AG08396 (cell line): ENCODE measurements around the gene CLTB.

Experiments used
- DNase-seq: peaks from one replicate; pipeline ENCODE4 v3.0.0; 2012; ENCODE audit warnings: low spot score, mixed read lengths

The CLTB gene

GRCh38 chr5:176382721-176383120, 33.6 kb downstream of the CLTB start:
- DNase-seq, result no peak

- no peak for DNase-seq
Observed at GRCh38 chr5:176381979-176382378, 34.4 kb downstream of the CLTB start.

DNA sequence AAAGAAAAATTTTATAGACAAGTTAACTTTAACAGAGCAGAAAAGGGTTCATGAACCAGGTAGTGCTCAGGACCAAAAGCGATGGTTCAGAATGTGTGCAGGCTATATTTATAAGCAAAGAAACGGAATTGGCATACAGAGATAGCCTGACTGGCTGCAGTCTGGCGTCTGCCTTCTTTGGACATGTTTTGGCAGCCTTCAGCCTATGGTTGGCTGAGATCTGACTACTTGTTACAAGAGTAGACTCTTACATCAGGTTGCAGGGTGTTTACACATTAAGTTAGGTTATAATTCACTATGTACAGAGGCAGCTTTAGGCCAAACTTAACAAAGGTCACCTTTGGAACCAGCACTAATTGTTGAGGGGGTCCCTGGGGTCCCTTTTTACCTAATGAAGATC, 34.9 kb downstream of the CLTB start:
- peak; percentile 27 for DNase-seq

- no peak for DNase-seq
Observed at GRCh38 chr5:176379881-176380280, 36.5 kb downstream of the CLTB start.

DNA sequence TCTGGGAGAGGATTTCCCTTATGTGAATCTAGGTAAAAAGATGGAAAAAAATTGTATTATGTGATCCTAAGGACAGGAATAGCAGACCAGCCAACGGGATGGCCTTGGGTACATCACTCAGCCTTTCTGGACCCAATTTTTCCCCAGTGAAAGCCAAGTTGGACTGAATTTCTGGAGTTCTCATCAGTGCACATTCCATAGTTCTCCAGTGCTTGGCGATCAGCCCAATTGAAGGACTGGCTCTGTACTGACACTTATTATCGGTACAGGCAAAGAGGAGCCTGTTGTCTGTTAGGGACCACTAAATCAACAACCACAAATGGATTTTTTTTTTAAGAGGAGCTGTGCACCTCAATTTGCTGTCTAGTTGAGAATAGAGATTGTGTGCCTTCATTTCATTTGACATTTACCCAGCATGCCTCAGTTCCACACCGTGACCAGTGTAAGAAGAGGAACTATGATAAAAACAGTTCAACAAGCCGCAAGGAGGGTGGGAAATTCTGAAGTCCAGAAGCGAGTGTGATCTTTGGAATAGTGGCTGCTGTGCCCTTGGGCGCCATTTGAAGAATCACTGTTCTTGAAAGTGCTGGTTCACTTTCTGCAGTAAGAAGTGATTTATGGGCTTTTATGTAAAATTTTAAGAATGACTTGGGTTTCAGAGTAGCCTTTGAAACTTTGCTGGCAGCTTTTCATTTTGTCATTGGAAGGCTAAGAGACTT, 43.1 kb downstream of the CLTB start:
- DNase-seq, result no peak

GRCh38 chr5:176371621-176372539, 44.5 kb downstream of the CLTB start:
- no peak for DNase-seq

- DNase-seq, result no peak
Observed at GRCh38 chr5:176369934-176370711, 46.2 kb downstream of the CLTB start.

DNA sequence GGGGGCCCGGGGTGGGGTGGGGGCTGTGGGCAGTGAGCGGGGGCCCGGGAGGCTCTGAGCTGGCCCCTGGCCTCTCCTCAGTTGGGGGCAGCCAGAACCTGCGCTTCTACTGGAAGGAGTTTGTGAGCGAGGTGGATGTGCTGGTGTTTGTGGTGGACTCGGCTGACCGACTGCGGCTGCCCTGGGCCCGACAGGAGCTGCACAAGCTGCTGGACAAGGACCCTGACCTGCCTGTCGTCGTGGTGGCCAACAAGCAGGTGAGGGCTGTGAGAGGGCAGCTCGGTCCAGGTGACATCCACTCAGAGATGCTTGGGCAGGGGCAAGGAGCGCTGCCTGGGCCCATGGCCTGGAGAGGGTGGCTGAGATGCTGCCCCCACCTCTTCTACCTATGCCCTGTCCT, 47.6 kb downstream of the CLTB start:
- DNase-seq, result no peak

- no peak for DNase-seq
Observed at GRCh38 chr5:176366232-176366894, 50.0 kb downstream of the CLTB start.

GRCh38 chr5:176365351-176366231, 50.7 kb downstream of the CLTB start, which contains the start of gene ARL10:
Gene ARL10 (plus strand): TSS chr5:176365487. CDS start chr5:176365564, 77 bp downstream.
- peak; percentile 91 for DNase-seq

DNA sequence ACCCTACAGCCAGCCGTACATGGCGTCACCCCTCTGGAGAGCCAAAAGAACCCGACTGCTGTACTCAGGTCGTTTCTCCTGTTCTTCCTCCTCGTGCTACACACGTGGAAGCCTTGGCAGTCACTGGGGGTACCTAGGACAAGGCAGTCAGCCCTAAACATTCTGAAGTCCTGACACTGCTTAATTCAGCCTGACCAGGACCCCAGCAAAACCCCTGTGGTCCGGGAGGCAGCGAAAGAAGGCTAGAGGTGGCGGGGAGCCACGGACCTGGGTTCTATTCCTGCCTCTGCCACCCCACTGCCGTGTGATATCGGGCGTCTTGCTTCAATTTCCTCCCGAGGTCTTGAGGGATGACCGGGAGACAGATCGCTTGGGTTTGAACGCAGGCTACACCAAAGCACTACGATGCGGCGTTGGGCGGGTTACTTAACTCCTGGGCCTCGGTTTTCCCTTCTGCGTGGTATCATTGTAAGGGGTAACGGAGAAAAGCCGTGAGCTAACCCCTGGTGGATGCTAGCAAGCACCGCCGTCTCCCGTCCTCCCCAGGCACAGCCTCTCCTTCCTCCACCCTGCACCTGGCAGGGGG, 51.5 kb downstream of the CLTB start:
- DNase-seq, result no peak

- no peak for DNase-seq
Observed at GRCh38 chr5:176362233-176362490, 54.2 kb downstream of the CLTB start.

- peak; percentile 92 for DNase-seq
Observed at GRCh38 chr5:176361437-176362232, 54.7 kb downstream of the CLTB start, which contains the start of gene KIAA1191. Gene KIAA1191 (minus strand): TSS chr5:176361764. CDS start chr5:176359508, 2,256 bp downstream.

GRCh38 chr5:176360894-176361436, 55.4 kb downstream of the CLTB start:
- no peak for DNase-seq

GRCh38 chr5:176359658-176360057, 56.7 kb downstream of the CLTB start:
- no peak for DNase-seq

DNA sequence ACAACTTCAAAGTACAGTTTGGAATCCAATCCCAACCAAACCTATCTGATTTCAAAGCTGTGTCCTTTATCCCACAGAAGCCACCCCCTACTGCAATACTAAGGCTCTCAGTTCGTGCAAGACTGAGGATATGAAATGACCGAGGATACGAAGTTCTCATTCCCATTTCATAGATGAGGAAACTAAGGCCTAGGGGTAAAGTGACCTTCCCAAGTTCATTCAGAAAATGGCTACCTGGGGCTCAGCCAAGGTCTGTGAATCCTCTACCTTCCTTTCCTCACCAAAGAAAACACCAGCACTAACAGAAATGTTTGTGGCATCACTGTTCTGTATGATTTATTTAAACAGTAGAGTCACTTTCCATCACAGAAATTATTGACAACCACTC, 60.2 kb downstream of the CLTB start:
- no peak for DNase-seq

- DNase-seq, result no peak
Observed at GRCh38 chr5:176355400-176356178, 60.8 kb downstream of the CLTB start.

GRCh38 chr5:176353533-176353932, 62.8 kb downstream of the CLTB start:
- no peak for DNase-seq
